ENCODE data around the gene AARS2. TPM values are rescaled to one million over a fixed set of nuclear protein-coding genes. Genes with fewer than 3 reads are reported as not detected.
"Not testable (repeated sequence)": the region's sequence is repeated elsewhere in the genome, so short reads cannot be mapped to it uniquely, and the experiment has no call there.

The AARS2 gene
- total and polyA plus RNA-seq, 8 donors = 2.9 to 19.3 (median 6.4) TPM

- no peak overlapping the region for H3K4me3 ChIP-seq
- intact Hi-C loops (cut with DNase I; ENCODE audit: low total_unique reads) = no loop called here
- H3K4me1 ChIP-seq = peaks cover 6 to 16% (median 13%) of the 10 kb centered on the region in 4 donors
- WGBS, 5 donors = 66 to 85% (median 76%) methylated on average over 3 of the region's 3 CpGs
- TF ChIP-seq POLR2AphosphoS5 (IDR thresholded peaks at IDR 0.05) (no peak), EP300 (IDR thresholded peaks at IDR 0.05) (no peak), POLR2A (IDR thresholded peaks at IDR 0.05) (no peak)
- TF ChIP-seq, protein P1, sequence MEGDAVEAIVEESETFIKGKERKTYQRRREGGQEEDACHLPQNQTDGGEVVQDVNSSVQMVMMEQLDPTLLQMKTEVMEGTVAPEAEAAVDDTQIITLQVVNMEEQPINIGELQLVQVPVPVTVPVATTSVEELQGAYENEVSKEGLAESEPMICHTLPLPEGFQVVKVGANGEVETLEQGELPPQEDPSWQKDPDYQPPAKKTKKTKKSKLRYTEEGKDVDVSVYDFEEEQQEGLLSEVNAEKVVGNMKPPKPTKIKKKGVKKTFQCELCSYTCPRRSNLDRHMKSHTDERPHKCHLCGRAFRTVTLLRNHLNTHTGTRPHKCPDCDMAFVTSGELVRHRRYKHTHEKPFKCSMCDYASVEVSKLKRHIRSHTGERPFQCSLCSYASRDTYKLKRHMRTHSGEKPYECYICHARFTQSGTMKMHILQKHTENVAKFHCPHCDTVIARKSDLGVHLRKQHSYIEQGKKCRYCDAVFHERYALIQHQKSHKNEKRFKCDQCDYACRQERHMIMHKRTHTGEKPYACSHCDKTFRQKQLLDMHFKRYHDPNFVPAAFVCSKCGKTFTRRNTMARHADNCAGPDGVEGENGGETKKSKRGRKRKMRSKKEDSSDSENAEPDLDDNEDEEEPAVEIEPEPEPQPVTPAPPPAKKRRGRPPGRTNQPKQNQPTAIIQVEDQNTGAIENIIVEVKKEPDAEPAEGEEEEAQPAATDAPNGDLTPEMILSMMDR (IDR thresholded peaks at IDR 0.05) = no peak
- H3K36me3 ChIP-seq = peaks cover 8 to 14% (median 11%) of the 10 kb centered on the region in 4 donors
- H3K9me3 ChIP-seq = no peaks in the 10 kb centered on the region
- DNase-seq = no peak
- H3K27ac ChIP-seq = no peak overlapping the region
- peaks cover 0 to 23% (median 6%) of the 10 kb centered on the region in 3 donors for H3K27me3 ChIP-seq
These were observed 2.4 kb upstream of the AARS2 start for GRCh38 chr6:44315516-44315915.

- H3K4me1 ChIP-seq = peaks cover 6 to 16% (median 13%) of the 10 kb centered on the region in 4 donors
- DNase-seq; H3K27ac ChIP-seq; H3K4me3 ChIP-seq; intact Hi-C loops (cut with DNase I; ENCODE audit: low total_unique reads); H3K9me3 ChIP-seq: not testable (repeated sequence)
- 88 to 91% (median 90%) methylated on average over 8 of the region's 8 CpGs for WGBS, 5 donors
- peaks cover 17 to 22% (median 20%) of the 10 kb centered on the region in 4 donors for H3K36me3 ChIP-seq
- peaks cover 0 to 15% (median 6%) of the 10 kb centered on the region in 3 donors for H3K27me3 ChIP-seq
These were observed 1.5 kb upstream of the AARS2 start for GRCh38 chr6:44314657-44315056.

DNA sequence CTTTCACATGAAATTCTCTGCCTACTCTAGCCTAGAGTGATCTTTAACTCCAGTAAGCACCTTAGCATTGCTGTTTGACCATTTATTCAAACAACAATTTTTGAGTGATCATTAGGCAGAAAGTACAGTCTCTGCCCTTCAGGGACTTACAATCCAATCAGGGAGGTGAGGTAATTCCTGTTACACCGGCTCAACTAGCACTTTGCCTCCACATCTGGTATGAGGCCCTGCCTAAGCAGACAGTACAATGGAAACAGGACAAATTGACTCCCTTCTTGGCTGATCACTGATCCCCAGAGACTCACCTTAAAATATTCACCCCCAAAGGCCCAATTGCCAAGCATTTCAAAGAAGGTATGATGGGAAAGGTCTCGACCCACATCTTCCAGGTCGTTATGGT, 1.4 kb downstream of the AARS2 start:
- DNase-seq = no peak
- H3K27ac ChIP-seq = no peak overlapping the region
- 79 to 93% (median 90%) methylated on average over 3 of the region's 3 CpGs for WGBS, 5 donors

DNA sequence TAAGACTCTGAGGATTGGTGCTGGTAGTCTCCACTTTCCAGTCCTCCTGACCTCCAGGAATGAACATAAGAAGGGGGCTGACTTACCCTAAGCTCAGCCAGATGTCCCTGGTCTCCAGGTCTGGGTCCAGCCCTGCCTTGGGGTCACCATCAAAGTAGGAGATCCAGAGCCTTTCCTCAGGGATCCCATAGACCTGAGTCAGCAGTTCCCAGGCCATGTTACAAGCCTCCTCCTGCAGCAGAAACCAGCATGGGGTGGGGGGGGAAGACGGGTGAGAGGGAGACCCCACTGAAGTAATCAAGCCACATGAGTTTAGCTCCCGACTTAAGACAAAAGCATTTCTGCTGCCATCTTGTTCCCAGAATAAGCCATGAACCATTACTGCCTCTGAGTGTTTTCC, 1.8 kb downstream of the AARS2 start:
- Histone ChIP-seq H3K4me3 (no peak overlapping the region), H3K27me3 (no peaks in the 10 kb centered on the region), H3K4me1 (peaks cover 6 to 16% (median 13%) of the 10 kb centered on the region in 4 donors), H3K36me3 (peaks cover 43 to 56% (median 52%) of the 10 kb centered on the region in 4 donors), H3K27ac (no peak overlapping the region), H3K9me3 (no peaks in the 10 kb centered on the region)
- TF ChIP-seq POLR2A (IDR thresholded peaks at IDR 0.05) (no peak), EP300 (IDR thresholded peaks at IDR 0.05) (no peak), POLR2AphosphoS5 (IDR thresholded peaks at IDR 0.05) (no peak)
- TF ChIP-seq, protein P1 (IDR thresholded peaks at IDR 0.05) = no peak
- 50 to 92% (median 77%) methylated on average over 2 of the region's 2 CpGs for WGBS, 5 donors
- DNase-seq = no peak
- intact Hi-C loops (cut with DNase I; ENCODE audit: low total_unique reads) = no loop called here

More for the DNA sequence above, 1.4 kb downstream of the AARS2 start:
- H3K4me1 ChIP-seq = peaks cover 6 to 16% (median 13%) of the 10 kb centered on the region in 4 donors
- H3K4me3 ChIP-seq = peak overlapping the region in 1 of 4 donors; percentile 91
- peaks cover 40 to 51% (median 47%) of the 10 kb centered on the region in 4 donors for H3K36me3 ChIP-seq
- no peaks in the 10 kb centered on the region for H3K9me3 ChIP-seq
- H3K27me3 ChIP-seq = peaks cover 0 to 4% (median 0%) of the 10 kb centered on the region in 3 donors
- TF ChIP-seq, protein P1 (IDR thresholded peaks at IDR 0.05) = no peak
- TF ChIP-seq POLR2AphosphoS5 (IDR thresholded peaks at IDR 0.05) = no peak
- no peak for TF ChIP-seq EP300 (IDR thresholded peaks at IDR 0.05)
- TF ChIP-seq POLR2A (IDR thresholded peaks at IDR 0.05) = no peak
- intact Hi-C loops (cut with DNase I; ENCODE audit: low total_unique reads) = no loop called here

DNA sequence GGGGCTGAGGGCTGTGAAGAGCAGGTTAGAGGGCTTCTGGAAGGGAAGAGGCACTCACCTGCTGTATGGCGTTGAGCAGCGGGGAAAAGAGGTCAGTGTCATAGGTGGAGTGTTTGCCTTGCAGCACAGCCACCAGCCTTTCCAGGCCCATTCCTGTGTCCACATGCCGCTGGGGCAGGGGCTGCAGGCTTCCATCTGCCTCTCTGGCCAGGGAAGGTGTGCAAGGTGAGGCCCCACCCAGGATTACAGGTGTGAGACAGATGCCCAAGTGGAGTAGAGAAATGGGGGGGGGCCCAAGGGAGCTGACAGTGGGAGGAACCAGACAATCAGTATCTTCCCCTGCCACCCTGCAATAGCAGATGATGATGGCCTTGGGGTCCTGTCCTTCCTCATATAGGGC, 2.9 kb downstream of the AARS2 start:
- no peak for DNase-seq
- WGBS, 5 donors = 87 to 99% (median 95%) methylated on average over 3 of the region's 3 CpGs
- peaks cover 45 to 66% (median 63%) of the 10 kb centered on the region in 4 donors for H3K36me3 ChIP-seq
- no peak overlapping the region for H3K27ac ChIP-seq
- no peaks in the 10 kb centered on the region for H3K9me3 ChIP-seq
- no peaks in the 10 kb centered on the region for H3K27me3 ChIP-seq
- H3K4me1 ChIP-seq = peaks cover 6 to 16% (median 13%) of the 10 kb centered on the region in 4 donors
- intact Hi-C loops (cut with DNase I; ENCODE audit: low total_unique reads) = no loop called here
- TF ChIP-seq, protein P1 (IDR thresholded peaks at IDR 0.05) = no peak
- TF ChIP-seq POLR2AphosphoS5 (IDR thresholded peaks at IDR 0.05) = no peak
- TF ChIP-seq EP300 (IDR thresholded peaks at IDR 0.05) = no peak
- no peak for TF ChIP-seq POLR2A (IDR thresholded peaks at IDR 0.05)
- no peak overlapping the region for H3K4me3 ChIP-seq
